ENCODE results near the gene SETD2. TPM values are rescaled to one million over a fixed set of nuclear protein-coding genes. Genes with fewer than 3 reads are reported as not detected.
"Not testable (repeated sequence)": the region's sequence is repeated elsewhere in the genome, so short reads cannot be mapped to it uniquely, and the experiment has no call there.

Gene SETD2
- total RNA-seq, 1 donor from 2014 or later: 49.3 TPM

DNA sequence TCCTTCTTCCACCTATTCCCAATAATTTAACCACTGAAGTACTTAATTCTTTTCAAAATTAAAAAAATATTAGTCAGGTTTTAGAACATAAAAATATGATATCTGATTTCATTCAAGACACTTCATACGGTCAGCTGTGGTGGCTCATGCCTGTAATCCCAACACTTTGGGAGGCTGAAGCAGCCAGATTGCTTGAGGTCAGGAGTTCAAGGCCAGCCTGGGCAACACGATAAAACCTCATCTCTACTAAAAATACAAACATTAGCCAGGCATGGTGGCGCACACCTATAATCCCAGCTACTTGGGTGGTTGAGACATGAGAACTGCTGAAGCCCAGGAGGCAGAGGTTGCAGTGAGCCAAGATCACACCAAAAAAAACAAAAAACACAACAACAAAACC lies 127.8 kb downstream of the SETD2 start:
- intact Hi-C loops (cut with micrococcal nuclease): loop anchor here (5.0 kb wide), 1 partner anchor 246 kb away; the partner anchor contains the start of genes KIF9 and KLHL18

DNA sequence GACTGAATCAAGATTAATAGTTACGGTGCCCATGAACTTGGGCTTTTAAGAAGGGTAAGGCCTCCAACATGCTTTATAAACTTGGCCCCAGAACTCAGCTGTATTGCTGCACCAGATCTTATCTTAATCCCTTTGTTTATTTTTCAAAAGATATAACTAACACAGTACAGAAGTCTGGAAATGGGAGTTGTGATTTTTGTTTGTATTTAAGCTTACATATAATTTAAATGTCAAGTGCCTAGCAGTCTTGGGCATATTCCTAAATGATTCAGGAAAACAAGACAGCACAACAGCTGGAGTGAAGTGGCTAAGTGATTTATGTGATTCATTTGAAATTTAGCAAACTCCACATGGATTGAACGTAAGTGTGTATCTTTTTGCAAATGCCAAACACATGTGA lies 128.3 kb downstream of the SETD2 start:
- intact Hi-C loops (cut with micrococcal nuclease): loop anchor here (5.0 kb wide), 1 partner anchor 247 kb away; the partner anchor contains the start of genes KIF9 and KLHL18

DNA sequence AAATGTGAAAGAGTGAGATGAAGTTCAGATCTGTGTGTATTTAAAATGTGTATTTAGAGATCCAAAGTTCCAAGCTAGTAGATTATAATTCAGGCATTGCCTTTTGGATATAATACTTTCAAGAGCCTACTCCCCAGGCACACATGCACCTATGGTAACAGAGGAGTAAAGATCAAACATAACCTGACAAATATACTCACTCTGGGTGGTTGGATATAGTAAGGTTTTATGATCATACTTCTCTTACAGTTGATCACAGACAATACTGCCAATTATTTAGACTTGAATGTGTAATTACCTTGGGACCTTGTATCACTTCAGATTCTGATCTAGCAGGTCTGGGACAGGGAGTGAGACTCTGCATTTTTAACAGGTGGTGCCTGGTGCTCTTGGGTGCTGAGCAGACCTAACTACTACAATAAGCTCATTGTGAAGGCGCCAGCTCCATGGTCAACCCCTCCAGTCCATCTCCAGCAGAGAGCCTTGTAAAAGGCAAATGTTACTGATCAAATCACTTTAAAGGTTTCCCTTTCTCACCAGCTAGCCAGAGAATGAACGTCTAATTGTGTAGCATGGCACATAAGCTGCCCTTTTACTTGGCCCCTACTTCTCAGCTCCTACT lies 128.9 kb downstream of the SETD2 start:
- intact Hi-C loops (cut with micrococcal nuclease): loop anchor here (5.0 kb wide), 1 partner anchor 247 kb away; the partner anchor contains the start of genes KIF9 and KLHL18

DNA sequence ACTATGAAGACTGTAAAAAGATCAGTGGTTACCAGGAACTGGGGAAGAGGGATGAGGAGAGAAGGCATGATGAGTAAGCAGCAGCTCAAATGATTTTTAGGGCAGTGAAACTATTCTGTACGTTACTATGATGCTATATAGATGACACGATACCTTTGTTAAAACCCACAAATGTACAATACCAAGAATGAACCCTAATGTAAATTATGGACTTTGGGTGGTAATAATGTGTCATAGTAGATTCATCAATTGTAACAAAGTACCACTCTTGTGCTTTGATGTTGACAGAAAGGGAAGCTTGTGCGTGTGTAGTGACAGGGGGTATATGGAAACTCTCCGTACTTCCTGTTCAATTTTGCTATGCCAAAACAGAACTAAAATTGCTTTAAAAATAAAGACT lies 132.9 kb downstream of the SETD2 start:
- intact Hi-C loops (cut with micrococcal nuclease): not testable (repeated sequence)

DNA sequence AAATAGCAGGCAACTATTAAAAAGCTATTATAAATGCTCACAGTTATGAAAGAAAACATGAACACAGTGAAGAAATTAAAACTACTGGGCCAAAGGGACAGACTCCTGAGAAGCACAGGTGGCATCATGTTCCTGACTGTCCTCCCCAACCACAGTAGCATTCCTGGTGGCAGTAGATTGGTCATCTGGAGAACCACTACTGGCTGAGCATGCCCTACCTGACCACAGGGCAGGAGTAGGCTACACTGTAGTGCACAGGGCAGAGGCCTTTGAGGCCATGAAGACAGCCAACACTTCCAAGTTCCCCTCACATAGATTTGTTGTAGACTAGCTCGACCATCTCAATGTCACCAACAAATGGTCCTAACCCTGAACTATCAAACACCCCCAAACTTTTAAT lies 135.2 kb downstream of the SETD2 start:
- intact Hi-C loops (cut with micrococcal nuclease): no loop called here

DNA sequence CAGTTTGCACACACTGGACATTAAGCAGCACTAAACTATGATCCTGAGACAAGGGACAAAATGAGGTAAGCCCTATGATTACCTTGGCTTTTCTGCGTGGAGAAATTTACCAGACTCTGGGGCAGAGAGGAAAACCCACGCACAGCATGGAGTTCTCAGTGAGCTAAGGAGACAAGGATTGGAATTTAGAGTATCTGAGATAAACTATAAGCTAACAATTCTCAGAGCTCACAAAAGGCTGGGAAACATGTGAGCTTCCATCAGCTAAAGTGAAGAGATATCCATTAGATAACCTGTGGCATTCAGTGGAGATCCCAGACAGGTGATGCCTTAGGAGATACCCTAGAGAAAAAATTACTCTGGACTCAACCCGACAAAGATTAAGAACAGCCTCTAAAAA lies 135.8 kb downstream of the SETD2 start:
- intact Hi-C loops (cut with micrococcal nuclease): no loop called here

DNA sequence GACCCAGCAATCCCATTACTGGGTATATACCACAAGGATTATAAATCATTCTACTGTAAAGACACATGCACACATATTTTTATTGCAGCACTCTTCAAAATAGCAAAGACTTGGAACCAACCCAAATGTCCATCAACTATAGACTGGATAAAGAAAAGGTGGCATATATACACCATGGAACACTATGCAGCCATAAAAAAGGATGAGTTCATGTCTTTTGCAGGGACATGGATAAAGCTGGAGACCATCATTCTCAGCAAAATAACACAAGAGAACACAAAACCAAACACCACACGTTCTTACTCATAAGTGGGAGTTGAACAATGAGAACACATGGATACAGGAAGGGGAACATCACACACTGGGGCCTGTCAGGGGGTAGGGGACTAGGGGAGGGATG lies 137.5 kb downstream of the SETD2 start:
- intact Hi-C loops (cut with micrococcal nuclease): not testable (repeated sequence)

DNA sequence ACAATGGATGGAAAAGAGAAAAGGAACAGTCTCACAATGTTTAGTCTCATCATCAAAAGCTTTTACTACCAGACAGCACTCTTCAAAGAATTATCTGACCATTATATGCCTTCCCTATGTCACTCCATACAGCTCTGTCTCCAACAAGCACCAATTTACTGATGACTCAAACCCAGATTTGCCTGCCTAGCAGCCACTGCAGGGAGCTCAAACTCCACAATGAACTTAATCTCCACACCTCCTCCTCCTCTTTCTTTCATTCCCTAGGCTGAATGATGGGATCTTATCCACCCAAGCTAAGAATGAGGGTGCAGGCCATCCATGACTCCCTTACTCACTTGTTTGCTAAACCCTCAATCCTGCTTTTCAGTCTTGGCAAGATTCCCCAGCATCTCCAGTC lies 139.0 kb downstream of the SETD2 start:
- intact Hi-C loops (cut with micrococcal nuclease): no loop called here

DNA sequence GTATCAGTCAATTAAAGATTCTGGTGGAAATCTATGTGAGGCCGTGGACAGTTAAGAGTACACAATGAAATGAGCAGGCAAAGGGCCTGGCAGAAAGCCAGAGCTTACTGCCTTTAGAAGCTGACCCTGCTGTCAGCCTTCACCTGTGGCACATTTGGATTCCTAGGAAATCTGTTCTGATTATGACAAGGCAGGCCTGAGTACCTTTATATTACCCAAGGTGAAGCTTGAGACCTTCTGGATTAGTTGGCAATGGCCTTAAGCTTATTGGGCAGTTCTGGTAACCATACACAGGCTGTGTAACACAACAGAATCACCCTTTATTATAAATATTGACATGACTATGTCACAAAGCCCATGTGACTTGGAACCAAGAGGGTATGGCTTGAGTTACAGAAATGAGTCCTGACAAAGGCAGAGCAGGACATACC lies 141.3 kb downstream of the SETD2 start:
- intact Hi-C loops (cut with micrococcal nuclease): no loop called here

DNA sequence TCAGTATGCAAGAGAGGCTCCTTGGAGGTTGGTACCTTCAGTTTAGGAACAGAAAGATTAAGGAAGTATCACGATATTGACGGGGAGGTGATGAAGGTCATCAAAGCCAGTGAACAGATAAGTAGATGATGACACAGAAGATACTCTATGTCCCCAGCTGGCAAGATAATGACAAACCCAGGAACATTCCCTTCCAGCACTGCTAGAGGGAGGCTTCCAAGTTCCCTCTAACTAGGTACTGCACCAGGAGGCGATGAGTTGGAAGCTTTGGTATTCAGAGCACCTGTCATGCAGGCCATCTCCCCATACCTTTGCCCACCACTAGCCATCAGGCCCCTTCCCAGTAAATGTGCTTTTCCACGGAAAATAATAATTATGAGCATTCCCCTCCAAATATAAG lies 143.6 kb downstream of the SETD2 start:
- intact Hi-C loops (cut with micrococcal nuclease): no loop called here

DNA sequence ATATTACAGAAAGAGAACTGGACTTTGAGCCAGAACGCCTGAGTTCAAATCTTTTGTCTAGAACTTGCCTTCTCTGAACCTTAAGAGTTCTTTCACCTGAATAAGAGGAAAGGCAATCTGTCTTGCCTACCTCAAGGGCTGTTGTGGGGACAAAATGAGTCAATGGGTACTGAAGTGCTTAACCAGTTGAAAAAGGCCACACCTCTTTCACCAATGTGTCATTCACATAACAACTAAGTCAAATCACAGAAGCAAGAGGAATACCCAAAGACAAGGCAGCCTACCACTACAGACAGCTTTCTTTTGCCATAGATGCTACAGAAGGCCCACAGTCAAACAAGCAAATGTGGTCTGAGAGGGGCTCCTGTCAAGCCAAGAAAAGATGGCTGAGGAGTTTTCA lies 144.7 kb downstream of the SETD2 start:
- intact Hi-C loops (cut with micrococcal nuclease): loop anchor here (1.0 to 5.0 kb wide), 6 partner anchors 10 to 363 kb away; partner anchors contain the start of genes CCDC12 and PTPN23

DNA sequence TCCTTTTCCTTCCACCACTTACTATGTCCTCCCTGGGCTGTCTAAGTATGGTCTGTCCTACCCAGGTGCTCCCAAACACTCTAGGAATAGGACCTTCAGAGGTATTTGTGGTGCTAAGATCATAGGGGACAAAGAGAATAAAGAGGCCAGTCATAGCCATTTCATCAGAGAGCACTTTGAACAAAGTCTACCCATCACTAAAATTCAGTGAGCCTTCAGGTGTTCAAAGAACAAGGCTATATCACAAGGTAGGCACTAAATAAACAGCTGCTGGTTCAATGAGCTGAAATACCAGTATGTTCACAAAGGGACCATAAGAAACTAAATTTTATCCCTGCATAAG lies 145.7 kb downstream of the SETD2 start:
- intact Hi-C loops (cut with micrococcal nuclease): loop anchor here (2.0 to 5.0 kb wide), 3 partner anchors 65 to 364 kb away; partner anchors contain the start of gene PTPN23

DNA sequence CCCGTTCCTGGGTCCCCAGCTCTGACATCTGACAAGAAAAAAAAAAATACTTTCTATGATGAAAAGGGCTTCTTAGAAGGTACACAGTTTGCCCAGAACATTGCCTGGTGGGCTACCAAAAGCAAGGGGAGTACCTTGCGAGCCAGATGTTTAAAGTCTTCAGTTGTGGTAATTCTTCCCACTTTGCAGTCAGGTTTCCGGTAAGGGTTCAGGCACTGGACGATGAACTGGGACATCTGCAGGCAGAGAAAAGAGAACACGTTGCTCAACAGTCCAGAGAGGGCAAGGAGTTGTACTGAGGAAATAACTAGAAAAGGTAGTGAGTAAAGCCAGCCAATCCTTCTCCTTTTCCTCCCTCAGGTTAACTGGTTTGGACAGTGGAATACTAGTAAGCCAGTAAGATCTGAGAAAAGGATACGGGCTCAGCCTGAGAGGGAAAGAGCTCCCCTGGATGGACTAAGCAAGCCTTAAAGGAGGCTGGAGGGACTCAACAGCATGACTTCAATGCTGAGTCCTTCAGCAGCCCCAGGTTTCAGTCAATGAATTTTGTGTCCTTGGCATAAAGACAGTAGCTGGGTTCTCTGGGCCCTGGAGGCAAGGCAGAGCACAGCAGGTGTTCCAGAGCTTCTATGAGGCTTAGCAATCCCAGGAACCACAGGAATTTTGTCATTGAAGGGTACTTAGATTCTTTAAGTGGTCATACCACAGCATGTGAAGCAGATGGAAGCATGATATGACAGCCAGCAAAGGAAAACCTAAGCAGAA lies 146.2 kb downstream of the SETD2 start:
- intact Hi-C loops (cut with micrococcal nuclease): loop anchor here (1.0 to 5.0 kb wide), 7 partner anchors 21 to 365 kb away; partner anchors contain the start of genes NBEAL2 and PTPN23

DNA sequence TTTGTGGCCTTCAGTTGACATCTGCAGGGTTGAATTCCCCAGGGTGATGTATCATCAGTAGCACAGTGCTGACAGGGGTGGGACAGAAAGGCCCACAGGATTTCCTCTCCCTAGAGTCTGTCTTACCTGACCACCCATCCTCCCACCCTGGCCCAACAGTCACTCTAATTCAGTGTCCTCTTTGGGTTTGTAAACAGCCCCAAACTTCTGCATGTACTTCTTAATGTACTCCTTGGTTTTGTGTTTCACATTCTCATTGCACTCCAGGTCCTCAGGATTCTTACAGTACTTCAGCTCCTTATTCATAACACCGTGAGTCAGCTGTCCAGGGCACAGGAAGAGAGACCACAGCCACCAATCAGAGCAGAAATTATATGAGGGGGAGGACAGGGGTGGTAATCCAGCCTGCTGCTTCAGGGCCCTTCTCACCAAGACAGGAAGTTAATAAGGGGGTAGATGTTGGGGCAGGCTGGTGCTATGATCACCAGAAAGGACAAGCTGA lies 146.9 kb downstream of the SETD2 start:
- intact Hi-C loops (cut with micrococcal nuclease): loop anchor here (1.0 to 5.0 kb wide), 5 partner anchors 21 to 365 kb away; partner anchors contain the start of genes NBEAL2 and PTPN23

DNA sequence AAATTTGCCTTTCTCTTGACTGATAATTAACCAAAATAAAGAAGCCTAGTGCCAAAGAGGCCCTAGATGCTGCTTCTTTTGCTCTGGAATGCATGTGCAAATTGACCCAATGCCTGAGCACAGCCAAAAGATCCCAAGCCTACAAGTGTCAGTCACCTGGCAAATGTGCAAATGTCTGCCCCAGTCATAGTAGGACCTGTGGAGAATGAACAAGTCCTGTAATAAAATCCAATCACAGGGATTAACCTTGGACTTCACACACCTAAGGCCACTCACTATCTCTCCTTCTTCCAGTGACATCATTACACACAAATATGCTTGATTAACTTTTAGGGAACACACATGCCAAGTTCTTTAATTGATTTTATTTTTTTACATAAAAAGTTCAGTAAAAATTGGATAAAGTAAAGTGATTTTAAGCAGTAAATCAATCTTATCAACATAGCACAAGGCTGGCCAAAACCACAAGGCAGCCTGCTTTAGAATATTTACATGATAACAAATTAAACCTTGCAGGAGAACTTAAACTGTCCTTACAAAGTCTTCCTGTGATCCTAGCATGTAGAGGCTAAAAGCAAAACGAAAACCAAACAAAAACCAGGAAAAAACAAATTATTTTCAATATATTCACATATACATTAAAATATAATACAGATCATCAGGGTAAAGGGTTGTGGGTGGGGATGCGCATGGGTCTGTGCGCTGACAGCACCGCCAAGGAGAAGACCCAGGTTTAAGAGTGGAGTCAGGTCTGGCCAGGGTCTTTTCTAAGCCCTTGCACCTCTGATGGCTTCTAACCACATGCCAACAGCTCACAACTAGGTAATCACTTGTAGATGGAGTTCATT lies 147.6 kb downstream of the SETD2 start:
- intact Hi-C loops (cut with micrococcal nuclease): loop anchor here (2.0 to 5.0 kb wide), 2 partner anchors 146 to 366 kb away; partner anchors contain the start of gene PTPN23

DNA sequence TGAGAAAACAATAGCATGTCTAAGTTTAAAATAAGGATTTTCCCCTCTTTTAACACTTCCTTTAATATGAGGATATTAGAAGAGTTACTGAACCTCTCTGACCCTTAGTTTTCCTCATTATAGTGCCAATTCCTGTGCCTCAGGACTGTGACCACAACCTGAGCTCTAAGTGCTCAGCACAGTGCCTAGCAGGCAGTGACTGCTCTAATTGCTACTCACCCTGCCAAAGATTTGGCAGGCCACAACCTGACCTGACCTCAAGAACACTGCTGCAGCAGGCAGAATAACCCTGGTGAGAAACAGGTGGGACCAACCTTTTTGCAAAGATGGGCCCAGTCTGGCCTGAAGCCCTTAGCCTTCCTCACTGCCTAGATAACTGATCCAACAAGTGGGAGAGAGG lies 148.8 kb downstream of the SETD2 start:
- intact Hi-C loops (cut with micrococcal nuclease): loop anchor here (5.0 kb wide), 1 partner anchor 367 kb away; the partner anchor contains the start of gene PTPN23

DNA sequence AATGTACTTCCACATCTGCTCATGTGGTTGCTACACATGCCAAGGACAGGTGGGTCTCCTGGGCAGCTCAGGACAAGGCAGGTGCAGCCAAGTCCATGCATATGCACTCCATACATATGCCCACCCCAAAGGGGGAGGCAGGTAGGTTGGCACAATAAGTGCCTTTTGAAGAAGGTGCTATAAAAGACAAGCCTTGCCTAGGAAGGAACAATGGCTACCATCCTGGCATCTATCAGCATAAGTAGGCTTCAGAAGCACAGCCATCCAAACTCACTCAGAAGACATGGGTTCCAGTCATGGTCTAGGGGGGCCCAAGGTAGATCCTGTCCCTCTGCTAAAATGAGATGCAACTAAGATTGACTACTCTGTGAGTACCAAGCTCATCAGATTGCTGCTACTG lies 149.9 kb downstream of the SETD2 start:
- intact Hi-C loops (cut with micrococcal nuclease): no loop called here

DNA sequence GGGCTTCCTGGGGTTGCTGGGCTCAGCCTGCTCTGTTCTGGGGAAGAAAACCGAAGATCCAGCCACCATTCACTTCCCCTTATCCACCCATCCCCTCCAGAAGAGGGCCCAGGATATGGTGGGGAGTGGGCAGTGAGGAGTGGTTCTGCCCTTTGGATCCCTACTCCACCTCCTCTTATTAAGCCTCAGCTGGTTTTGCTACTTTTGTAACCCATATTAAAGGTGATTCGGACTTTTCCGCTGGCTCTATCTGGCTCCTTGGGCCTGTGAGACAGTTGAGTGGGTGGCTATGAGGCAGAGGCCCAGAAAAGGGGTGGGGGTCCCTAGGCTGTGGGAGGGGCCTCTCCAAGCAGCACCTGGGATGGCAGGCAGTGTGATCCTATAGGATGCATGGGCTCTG lies 150.7 kb downstream of the SETD2 start:
- intact Hi-C loops (cut with micrococcal nuclease): no loop called here

DNA sequence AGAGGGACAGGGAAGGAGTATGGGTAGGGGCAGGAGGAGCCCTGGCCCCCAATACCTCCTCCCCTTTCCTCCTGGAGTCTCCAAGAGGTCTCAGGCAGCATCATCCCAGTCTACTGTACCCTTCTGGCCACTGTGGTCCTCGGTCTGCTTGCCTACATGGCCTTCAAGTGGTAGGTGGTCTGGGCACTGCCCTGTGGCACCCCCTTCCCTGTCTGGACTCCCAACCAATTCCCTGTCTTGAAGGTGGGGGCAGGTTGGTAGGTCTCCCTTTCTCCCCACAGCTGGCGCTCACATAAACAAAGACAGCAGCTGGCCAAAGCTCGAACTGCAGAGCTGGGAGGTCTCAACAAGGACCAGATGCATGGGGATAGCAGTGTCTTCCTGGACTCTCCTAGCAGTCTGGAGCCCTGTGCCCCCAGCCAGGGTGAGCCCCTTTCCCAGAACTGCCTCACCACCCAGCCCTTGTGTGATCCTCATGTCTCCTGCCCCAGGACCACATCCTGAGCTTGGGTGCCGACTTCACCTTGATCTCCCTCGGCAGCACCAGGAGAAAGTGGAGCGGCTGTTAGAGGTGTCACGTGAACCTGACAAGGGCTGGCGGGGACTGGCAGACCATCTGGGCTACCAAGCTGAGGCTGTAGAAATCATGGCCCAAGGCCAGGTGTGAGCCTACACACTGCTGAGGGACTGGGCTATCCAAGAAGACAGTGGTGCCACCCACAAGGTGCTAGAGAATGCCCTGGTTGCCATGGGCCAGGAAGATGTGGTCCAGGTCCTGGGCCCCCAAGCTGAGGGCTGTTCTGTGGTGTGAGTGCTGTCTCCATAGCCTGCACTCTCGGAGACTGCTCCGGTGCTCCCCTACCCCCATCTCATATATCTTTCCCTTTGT lies 151.3 kb downstream of the SETD2 start:
- intact Hi-C loops (cut with micrococcal nuclease): no loop called here

DNA sequence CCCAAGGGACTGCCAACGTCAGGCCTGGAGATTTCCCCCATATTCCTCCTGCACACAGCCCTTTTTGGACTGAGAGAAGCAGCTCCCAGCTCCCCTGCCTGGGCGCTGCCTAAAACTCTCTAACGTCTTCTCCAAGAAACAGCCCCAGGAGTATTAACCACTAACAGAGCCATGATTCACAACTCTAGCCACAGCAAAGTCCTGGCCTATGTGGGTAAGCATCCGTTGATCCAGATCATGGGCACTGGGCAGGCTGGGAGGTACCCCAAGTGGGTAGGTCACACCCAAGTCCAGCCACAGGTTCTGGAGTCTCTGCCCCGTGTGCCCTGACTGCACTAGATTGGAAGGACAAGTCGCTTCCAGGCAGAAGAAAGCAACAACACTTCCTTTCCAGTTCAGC lies 152.5 kb downstream of the SETD2 start:
- intact Hi-C loops (cut with micrococcal nuclease): no loop called here
